ENCODE results near the gene DPF3.
"Not testable (repeated sequence)": the region's sequence is repeated elsewhere in the genome, so short reads cannot be mapped to it uniquely, and the experiment has no call there.

Gene DPF3

DNA sequence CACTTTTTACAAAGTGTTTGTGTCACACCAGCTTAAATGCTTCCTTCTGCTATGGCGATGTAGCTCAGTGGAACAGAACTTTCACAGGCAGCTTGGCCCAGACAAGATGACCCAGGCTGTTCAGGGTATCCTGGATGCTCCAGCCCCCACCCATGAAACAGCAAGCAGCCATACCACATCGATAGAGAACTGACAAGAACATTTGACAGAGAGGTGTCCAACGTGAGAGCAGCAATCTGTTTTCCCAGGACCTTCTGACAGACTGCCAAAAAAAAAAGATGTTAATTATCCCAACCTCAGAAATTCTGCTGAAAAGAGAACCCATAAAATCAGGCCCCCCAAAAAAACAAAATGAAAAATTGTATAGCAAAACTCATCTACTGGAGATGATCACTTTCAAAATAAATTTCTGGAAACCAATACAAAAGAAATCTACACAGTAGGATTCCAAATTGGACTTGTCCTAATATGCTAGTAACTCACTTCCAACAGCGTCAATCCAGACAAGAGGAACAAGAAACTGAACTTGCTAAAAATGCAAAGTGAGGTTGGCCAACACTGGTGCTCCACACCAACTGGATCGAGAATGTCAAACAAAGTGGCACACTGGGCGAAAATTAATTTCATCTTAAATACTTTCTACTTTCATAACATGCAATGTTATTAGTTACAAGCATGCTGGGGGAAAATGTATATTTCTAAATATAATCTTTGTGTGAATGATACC lies 118.8 kb downstream of the DPF3 start:
- DNase-seq (ENCODE audit: low read depth in 2 of 2), result no peak

DNA sequence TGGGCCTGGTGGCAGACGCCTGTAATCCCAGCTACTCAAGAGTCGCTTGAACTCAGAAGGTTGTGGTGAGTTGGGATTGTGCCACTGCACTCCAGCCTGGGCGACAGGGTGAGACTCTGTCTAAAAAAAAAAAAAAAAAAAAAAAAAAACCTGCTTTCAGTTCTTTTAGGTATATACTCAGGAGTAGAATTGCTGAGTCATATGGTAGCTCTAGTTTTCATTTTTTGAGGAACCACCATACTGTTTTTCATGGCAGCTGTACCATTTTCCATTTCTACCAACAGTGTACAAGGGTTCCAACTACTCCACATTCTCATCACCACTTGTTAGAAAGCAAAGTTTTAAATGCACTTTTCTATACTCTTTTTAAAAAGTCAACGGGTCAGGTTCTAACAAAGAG lies 119.8 kb downstream of the DPF3 start:
- DNase-seq (ENCODE audit: low read depth in 2 of 2), result no peak

DNA sequence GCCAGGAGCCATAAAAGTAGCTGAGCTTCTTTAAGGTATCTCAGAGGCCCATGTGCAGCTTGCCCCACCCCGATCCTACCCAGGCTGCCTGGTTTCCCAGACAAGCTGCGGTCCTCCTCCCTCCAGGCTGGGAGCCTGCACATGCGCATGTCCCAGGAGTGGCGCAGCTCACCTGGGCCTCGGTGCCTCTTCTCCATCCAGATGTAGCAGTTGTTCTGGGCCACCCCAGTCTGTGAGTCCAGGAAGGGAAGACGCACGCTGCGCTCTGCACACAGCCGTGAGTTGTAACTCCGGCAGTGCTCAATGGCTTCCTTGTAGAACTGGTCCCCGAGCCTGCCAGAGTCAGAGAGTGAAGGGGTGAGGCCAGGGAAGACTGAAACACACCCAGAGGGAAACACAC lies 122.3 kb downstream of the DPF3 start:
- DNase-seq (ENCODE audit: low read depth in 2 of 2), result no peak

DNA sequence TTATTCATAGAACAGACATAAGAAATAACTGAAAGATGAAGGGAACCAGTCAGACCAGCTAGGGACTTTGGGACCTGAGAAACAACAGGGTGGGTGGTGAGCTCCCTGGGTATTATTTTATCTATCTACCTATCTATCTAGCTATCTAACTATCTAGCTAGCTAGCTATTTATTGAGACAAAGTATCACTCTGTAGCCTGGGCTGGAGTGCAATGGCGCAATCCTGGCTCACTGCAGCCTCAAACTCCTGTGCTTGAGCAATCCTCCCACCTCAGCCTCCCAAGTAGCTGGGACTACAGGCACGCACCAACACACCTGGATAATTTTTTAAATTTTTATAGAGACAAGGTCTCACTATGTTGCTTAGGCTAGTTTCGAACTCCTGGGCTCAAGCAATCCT lies 127.6 kb downstream of the DPF3 start:
- no peak for DNase-seq (ENCODE audit: low read depth in 2 of 2)

DNA sequence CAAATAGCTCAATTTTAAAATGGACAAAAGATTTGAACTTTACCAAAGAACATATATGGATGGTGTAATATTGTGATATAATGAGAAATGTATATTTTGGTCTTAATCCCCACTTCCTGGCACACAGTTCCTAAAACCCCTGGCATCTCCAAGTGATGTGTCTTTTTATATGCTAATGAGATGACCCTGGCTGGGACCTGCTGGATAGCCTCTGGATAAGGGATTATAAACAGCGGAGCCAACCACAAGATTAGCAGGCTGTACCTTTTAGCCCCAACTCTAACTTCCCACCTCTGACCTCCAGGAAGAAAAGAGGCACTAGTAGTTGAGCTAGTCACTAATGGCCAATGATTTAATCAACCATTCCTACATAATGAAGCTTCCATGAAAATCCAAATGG lies 130.0 kb downstream of the DPF3 start:
- DNase-seq (ENCODE audit: low read depth in 2 of 2), result no peak

DNA sequence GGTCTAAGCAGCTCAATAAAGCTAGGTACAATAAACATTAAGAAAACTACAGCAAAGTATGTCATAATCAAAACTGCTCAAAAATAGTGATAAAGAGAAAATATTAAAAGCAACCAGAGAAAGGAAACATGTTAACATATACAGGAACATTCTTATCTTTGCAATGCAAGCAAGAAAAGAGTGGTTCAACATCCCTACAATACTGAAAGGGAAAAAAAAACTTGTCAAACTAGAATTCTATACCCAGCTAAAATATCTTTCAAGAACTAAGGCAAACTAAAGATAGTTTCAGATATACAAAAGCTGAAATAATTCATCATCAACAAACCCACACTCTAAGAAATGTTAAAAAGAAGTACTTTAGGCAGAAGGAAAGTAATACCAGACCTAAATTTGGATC lies 134.2 kb downstream of the DPF3 start:
- no peak for DNase-seq (ENCODE audit: low read depth in 2 of 2)

DNA sequence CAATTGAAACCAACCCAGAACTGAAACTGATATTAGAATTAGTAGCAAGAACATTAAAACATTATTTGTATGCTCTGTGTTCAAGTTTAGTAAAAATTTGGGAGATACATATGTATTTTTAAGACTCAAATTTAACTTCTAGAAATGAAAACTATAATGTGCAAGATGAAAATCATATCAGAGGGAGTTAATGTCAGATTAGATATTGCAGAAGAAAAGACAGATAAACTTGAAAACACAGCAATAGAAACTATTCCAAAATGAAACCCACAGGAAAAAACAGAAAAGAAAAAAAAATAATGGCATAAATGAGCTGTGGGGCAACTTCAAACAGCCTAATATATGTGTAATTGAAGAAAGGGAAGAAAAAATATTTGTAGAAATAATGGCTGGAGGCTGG lies 134.9 kb downstream of the DPF3 start:
- no peak for DNase-seq (ENCODE audit: low read depth in 2 of 2)

DNA sequence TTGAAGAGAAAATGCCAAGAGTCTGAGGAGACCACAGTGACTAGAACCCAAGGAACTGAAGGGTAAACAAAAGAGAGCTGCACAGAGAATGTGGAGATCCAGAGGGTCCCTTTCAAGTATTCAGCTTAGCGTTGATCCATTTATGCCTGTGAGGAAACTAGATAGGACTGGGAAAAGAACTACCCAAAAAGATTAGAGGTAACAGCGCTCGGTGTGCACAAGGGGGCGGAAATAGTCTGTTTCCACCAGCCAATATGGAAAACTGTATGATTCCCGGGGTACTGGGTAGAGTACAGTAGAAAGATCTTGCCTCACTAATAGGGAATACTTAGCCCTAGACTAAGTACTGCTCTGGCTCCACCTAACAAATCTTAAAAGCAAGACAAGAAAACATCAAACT lies 135.5 kb downstream of the DPF3 start:
- no peak for DNase-seq (ENCODE audit: low read depth in 2 of 2)

DNA sequence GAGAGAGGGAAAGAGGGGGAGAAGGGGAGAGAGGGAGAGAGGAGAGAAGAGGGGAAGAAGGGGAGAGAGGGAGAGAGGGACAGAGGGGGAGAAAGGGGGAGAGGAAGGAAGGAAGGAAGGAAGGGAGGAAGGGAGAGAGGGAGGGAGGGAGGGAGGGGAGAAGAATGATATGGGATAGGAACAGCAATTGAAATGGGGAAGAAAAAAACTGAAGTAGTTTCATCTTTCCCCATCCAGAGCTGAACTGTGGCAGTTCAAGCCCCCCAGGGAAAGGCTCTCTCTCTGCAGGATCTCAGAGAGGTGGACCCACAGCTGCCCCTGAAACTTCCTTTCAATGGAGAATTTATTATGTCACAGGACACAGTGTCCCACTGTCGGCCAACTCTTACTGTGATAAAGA lies 136.9 kb downstream of the DPF3 start:
- no peak for DNase-seq (ENCODE audit: low read depth in 2 of 2)

DNA sequence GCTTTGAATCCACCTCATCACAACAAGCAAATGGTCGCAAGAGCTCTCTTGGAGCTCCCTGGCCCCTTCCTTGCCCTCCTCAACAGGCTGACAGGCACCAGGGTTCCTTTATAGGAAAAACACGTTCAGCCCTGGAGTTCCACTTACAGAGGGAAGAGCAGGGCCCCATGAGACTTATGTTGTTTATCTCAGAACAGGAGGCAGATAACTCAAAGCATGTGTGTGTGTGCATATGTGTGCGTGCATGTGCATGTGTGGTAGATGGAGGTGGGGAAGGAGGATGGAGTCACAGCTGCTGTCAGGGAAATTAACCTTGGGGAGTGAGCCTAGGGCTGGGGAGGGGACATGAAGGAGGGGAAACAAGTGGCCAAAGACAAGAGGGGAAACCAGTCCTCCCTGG lies 138.1 kb downstream of the DPF3 start:
- no peak for DNase-seq (ENCODE audit: low read depth in 2 of 2)

DNA sequence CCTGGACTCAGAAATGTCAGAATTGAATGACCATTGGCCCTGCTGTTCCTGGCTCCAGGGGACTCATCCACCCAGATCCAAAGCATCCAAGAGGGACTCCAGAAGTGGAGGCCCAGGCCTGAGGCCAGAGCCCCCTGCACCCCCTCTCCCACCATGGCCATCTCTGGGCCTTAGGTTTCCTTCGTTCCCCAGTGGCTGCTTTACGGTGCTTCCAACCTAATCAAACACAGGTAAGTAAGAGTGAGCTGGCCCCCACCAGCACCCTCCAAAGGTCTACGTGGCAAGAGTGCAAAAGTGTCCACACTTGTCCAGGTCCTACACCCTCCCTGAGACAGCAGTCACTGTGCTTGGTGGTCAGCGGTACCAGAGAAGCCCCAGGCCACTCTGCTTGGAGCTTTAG lies 139.0 kb downstream of the DPF3 start:
- no peak for DNase-seq (ENCODE audit: low read depth in 2 of 2)

DNA sequence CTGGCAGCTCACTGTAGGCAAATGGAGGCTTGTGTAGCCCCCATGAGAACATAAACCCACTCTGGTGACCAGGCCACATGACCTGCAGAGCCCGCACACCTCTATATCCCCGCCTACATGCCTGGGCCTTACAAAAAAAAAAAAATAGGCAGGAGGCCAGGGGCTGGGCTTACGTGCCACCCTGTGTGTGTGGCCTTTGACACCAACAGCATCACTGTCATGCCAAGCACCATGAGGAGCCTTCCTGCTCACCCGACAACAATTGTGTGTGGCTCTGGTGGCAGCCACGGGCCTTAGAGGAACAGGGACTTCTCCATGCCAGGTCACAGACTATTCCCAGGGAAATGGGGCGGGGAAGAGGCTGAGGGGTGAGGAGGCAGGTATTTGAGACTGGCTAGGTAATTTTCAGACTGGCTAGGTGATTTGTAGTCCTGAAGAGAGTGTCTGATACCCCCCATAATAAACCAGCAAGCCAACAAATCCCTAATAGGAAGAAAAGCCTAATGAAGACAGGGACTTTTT lies 140.0 kb downstream of the DPF3 start:
- DNase-seq (ENCODE audit: low read depth in 2 of 2), result no peak

DNA sequence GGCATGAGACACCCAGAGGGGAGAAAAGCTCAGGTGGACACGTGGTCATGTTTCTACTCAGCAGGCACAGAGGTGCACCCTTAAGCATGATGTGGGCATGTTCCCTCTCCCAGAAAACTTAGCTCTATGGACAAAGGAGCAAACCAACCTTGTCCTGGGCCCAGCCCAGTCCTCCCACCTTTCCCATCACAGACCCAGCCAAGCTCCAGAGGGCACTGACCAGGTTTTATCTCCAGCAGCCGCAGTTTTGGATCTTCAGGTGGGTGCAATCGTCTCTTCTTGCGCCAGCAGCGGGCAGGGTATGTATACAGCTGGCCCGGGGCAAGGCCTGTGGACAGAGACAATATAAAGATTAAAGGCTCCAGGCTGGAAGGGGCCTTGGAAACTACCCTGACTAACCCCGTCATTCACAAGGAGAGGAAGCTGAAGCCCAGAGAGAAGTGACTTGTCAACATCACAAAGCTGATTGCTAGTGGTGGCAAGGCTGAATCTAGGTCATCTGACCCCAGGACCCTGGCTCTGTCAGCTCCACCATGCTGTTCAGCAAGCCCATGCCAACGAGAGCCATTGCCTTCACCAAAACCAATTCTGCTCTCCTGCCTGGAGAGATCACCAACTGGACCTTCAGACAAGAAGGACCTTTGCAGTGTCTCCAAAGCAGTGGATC lies 140.7 kb downstream of the DPF3 start:
- no peak for DNase-seq (ENCODE audit: low read depth in 2 of 2)

DNA sequence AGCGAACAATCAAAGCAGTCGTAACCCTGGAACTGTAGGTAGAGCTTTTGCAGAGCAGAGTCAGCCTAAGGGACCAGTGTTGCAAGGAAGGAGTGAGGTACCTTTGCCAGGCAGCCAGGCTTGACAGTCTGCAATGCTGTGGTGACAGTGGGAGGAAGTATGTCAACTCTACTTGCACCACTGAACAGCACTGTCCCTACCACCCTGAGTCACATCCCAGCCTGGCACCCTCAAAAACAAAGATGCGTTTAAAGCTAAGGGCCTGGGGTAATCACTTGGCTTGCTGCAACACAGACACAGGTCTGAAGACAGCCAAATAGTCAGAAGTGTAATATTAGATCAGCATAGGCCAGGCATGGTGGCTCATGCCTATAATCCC lies 141.9 kb downstream of the DPF3 start:
- DNase-seq (ENCODE audit: low read depth in 2 of 2), result no peak

DNA sequence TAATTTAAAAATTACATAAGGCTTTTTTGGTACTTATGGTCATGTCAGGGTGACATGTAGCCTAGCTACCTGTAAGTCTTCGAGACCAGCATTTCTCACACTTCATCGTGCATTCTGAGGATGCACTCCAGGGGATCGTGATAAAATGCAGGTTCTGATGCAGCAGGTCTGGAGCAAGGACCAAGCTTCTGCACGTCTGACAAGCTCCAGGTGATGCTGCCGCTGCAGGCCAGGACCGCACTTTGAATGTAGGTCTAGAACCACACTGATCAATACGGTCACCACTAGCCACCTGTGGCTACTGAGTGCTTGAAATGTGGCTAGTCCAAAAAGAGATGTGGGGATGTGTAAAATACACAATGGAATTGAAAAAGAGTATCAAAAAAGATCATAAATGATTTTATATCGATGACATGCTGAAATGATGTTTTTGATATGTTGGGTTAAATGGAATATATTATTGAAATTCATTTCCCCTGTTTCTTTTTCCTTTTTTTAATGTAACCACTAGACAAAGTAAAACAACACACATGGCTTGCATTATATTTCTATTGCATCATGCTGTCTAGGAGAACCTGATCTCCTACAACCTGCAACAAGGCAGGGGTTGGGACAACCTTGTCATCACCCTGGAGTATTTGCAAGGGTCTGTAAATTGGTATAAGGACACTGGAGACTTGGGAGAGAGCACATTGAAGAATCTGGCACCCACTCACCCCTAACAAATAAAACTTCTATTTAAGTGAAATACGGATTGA lies 142.4 kb downstream of the DPF3 start:
- DNase-seq (ENCODE audit: low read depth in 2 of 2), result no peak

DNA sequence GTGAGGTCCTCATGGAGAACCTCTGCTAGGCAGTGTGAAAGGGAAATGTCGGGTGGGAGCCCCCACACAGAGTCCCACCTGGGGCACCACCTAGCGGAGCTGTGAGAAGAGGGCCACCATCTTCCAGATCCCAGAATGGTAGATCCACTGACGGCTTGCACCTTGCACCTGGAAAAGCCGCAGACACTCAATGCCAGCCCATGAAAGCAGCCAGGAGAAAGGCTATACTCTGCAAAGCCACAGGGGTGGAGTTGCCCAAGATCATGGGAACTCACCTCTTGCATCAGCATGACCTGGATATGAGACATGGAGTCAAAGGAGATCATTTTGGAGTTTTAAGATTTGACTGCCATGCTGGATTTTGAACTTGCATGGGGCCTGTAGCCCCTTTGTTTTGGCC lies 145.0 kb downstream of the DPF3 start:
- not testable (repeated sequence) for DNase-seq (ENCODE audit: low read depth in 2 of 2)

DNA sequence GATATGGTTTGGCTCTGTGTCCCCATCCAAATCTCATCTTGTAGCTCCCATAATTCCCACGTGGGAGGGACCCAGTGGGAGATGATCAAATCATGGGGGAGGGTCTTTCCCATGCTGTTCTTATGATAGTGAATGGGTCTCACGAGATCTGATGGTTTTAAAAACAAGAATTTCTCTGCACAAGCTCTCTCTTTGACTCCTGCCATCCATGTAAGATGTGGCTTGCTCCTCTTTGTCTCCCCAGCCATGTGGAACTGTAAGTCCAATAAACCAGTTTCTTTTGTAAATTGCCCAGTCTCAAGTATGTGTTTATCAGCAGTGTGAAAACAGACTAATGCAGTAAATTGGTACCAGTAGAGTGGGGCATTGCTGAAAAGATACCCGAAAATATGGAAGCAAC lies 146.2 kb downstream of the DPF3 start:
- DNase-seq (ENCODE audit: low read depth in 2 of 2), result no peak

DNA sequence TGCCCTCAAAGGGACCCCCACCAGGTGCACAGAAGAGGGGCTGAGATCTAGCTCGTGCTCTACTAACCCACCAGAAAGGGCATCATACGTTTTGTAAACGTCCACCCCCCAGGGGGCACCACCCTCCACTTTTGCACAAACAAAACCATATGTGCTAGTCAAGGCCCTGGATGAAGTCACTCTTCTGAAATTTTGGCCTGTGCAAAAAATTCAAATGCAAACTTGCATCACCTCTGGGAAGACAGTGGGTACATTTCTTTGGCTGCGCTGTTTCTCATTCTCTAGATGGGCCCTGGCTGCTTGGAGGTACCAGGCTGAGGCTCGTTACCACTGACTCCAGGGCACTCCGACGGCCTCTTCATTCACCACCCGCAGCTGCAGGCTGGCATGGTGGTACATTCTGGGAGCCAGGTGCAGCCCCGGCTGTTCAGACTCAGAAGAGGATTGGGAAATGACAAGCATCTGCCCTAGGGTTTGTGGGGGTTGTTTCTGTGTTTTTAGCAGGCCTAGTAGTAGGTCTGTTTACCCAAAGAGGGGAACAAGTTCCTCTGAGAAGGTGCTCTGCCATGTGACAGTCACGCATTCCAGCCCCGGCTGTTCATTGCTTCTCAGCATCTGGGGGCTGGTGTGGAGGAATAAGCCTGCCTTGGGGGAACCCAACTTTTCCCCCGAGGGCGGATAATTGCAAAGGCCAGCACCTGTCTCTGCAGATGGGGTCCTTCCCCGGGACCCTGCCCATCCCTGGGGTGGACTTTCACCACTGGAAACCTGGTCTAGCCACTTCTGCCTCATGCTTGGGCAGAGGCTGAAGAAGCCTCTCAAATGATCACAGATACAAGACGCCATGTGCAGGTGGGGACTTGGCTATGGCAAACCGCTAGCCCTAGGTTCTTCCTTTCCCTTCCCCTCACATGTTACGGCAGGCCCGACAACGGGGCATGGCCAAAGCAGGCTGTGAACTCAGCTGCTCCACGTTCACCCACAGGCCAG lies 147.6 kb downstream of the DPF3 start:
- no peak for DNase-seq (ENCODE audit: low read depth in 2 of 2)

DNA sequence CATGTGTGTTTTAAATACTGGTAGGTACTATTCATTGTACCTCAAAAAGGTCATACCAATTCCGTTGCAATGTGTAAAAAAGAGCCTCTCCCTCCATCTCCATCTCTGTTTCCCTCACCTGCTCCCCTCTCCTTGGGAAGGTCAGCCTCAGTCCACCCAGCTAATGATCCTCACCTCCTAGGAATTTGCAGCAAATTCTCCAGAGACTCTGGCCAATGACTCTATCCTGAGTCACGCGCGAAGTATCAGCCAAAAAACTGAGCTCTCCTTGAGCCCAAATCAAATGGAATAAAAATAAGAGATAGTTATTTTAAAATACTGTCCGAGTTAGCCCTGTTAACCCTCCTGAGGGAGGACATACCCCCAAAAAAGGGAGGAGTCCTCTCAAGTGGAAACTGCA lies 148.4 kb downstream of the DPF3 start:
- DNase-seq (ENCODE audit: low read depth in 2 of 2), result no peak

DNA sequence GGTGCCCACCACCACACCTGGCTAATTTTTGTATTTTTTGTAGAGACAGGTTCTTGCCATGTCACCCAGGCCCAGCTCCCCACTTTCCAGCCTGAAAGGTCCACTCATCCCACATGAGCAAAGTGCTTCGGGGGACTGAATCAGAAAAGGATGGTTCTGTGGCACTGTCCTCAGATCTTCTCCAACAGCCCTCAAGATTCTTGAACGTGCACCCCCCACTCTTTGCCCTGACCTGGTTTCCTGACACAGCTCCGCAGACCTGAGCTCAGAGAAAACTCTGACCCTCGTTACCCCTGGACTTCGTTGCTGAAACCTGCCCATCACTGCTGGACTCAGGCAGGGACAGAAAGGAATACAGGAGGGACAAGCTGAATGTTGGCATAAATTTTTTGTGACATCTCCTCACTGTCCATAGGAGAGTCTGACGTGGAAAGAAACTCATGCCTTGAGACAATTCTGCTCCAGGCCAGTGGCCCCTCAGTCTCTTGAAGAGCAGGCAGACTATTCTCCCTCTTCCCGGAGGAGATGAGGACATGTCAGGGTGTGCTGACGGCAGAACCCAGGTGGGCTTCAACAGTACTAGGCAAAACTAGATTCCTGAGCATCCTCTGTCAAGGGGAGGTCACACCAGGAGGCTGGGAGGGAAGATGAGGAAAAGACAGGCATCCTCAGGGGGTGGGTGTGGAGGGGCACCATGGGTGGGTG lies 149.3 kb downstream of the DPF3 start:
- no peak for DNase-seq (ENCODE audit: low read depth in 2 of 2)

DNA sequence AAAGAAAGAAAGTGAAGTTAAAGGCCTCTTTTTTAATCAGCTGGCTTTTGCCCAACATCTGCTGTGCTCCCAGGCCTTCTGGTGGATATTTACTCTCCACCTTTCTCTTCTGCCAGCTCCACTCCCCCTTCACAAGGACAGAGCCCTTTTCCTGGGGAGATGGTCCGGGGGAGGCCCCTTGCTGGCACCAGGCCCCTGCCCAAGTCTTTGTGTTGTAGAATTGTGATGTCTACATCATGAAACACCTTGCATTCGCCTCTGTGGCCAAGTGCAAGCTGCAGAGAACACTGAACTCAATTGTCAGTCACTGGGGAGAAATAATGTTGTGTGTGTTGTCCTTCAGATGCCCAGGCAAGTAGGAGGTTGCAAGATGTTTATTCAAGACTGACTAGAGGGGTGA lies 150.3 kb downstream of the DPF3 start:
- DNase-seq (ENCODE audit: low read depth in 2 of 2), result no peak

Data from stimulated activated CD4-positive, alpha-beta T cell treated with anti-CD3 and anti-CD28 coated beads, Interleukin-1b, Interleukin-23, amount 100 ng/mL, for 4 hours (primary cell).